OCI-LY3 (cell line): ENCODE measurements around the gene TMEM63A.

Experiments
- EZH2phosphoT487 ChIP-seq: fragments of 200-600 bp; shearing (Covaris generic); IDR thresholded peaks from 2 replicates; pipeline ENCODE4 v1.6.1; 2018; ENCODE audit warnings: antibody characterized with exemption, mixed run types, low read depth
- TF ChIP-seq, protein P1 (sequence below): fragments of 200-600, 300-600 bp; sonication (generic); IDR thresholded peaks from 2 replicates; pipeline ENCODE4 v1.5.1; 2014; ENCODE audit warnings: antibody characterized with exemption, low read length, low read depth

DNA sequence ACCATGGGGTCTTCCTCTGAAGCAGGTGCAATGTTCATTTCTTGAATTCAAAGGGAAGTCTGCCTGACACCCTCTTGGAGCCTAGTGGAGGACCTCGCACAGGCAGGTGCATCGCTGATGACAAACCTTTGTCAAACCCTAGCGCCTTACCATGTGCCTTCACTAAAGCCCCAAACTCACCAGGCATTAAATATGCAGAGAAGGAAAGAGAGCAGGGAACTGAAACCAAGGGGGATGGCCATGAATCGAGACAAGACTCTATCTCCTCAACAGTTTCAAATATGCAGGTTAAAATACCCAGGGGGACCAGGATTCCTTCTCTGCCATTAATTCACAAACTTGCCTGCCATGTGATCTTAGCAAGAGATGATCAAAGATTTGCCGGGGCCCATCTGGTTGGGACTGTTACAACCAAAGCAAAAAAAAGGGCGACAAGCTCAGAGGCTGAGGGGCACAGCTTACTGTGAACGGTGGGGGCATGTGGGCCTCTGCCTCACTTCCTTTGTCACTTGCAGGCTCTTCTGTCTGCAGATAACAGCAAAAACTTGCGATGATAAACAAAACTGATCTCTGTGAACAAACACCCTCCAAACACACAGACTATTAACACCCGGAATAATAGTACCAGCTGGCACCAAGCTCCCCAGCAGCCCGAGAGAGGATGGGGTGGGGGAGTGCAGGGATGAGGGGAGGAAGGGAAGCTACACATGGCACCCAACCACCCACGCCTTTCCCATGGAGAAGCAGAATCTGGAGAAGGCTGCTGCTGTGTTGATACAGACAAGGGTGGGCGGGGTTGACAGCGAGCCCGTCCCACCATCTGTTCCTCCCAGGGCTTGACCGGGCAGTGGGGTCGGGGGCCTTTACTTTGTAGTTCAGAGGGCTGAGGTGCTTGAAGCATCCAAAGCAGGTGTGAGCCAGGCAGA lies 33.9 kb downstream of the TMEM63A start:
- TF ChIP-seq, protein P1, sequence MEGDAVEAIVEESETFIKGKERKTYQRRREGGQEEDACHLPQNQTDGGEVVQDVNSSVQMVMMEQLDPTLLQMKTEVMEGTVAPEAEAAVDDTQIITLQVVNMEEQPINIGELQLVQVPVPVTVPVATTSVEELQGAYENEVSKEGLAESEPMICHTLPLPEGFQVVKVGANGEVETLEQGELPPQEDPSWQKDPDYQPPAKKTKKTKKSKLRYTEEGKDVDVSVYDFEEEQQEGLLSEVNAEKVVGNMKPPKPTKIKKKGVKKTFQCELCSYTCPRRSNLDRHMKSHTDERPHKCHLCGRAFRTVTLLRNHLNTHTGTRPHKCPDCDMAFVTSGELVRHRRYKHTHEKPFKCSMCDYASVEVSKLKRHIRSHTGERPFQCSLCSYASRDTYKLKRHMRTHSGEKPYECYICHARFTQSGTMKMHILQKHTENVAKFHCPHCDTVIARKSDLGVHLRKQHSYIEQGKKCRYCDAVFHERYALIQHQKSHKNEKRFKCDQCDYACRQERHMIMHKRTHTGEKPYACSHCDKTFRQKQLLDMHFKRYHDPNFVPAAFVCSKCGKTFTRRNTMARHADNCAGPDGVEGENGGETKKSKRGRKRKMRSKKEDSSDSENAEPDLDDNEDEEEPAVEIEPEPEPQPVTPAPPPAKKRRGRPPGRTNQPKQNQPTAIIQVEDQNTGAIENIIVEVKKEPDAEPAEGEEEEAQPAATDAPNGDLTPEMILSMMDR = no peak
- TF ChIP-seq EZH2phosphoT487 = no peak
